Measurements from ENCODE around the gene ZNF280D. TPM values are rescaled to one million over a fixed set of nuclear protein-coding genes. Genes with fewer than 3 reads are reported as not detected.
A peak's percentile ranks its signal among the peaks of the same experiment; 100 is the strongest.
"Not testable (repeated sequence)": the region's sequence is repeated elsewhere in the genome, so short reads cannot be mapped to it uniquely, and the experiment has no call there.

The ZNF280D gene
- total RNA-seq: 10 to 100 TPM; 35.1 to 44.2 TPM

- Histone ChIP-seq H3K27ac (peak within 1 kb of the TSS; percentile 93 to 96), H3K36me3 (no peaks in the 10 kb centered on the region), H3K4me3 (peak within 1 kb of the TSS; percentile 65 to 83), H3K9me3 (no peaks in the 10 kb centered on the region), H3K27me3 (replicated peaks; ENCODE audit: insufficient read depth) (no peaks in the 10 kb centered on the region), H3K4me1 (replicated peaks) (peaks cover 3% of the 10 kb centered on the region)
- peak in 1 of 4 experiments; percentile 14 for TF ChIP-seq CTCF (IDR thresholded peaks at IDR 0.05)
- TF ChIP-seq POLR2A (IDR thresholded peaks at IDR 0.05): peak; percentile 42
- peak; percentile 41 for TF ChIP-seq POLR2AphosphoS5 (IDR thresholded peaks at IDR 0.05)
- 16% methylated on average over 62 of the region's 101 CpGs for WGBS
- intact Hi-C loops (cut with DNase I): no loop called here
- peak; percentile 83 for DNase-seq (ENCODE audit: low spot score)
These were observed at the start of gene ZNF280D for GRCh38 chr15:56733136-56734012. ZNF280D (minus strand) TSS chr15:56733509; CDS start chr15:56707109, 26,400 bp downstream.

GRCh38 chr15:56782306-56782705 is 49.0 kb upstream of the ZNF280D start:
- intact Hi-C loops (cut with DNase I): no loop called here
- Histone ChIP-seq H3K4me1 (replicated peaks) (no peaks in the 10 kb centered on the region), H3K4me3 (no peak overlapping the region), H3K27ac (no peak overlapping the region), H3K27me3 (replicated peaks; ENCODE audit: insufficient read depth) (no peaks in the 10 kb centered on the region), H3K36me3 (no peaks in the 10 kb centered on the region), H3K9me3 (no peaks in the 10 kb centered on the region)
- WGBS: 76% methylated on average over 8 of the region's 8 CpGs
- no peak for DNase-seq (ENCODE audit: low spot score)
- TF ChIP-seq CTCF (IDR thresholded peaks at IDR 0.05) (no peak), POLR2A (IDR thresholded peaks at IDR 0.05) (no peak), POLR2AphosphoS5 (IDR thresholded peaks at IDR 0.05) (no peak)

- H3K9me3 ChIP-seq: no peaks in the 10 kb centered on the region
- WGBS: 93% methylated on average over 2 of the region's 2 CpGs
- no peak for TF ChIP-seq POLR2A (IDR thresholded peaks at IDR 0.05)
- TF ChIP-seq CTCF (IDR thresholded peaks at IDR 0.05): no peak
- TF ChIP-seq POLR2AphosphoS5 (IDR thresholded peaks at IDR 0.05): no peak
- H3K4me1 ChIP-seq (replicated peaks): no peaks in the 10 kb centered on the region
- no peak overlapping the region for H3K4me3 ChIP-seq
- no peaks in the 10 kb centered on the region for H3K36me3 ChIP-seq
- no peaks in the 10 kb centered on the region for H3K27me3 ChIP-seq (replicated peaks; ENCODE audit: insufficient read depth)
- H3K27ac ChIP-seq: no peak overlapping the region
- intact Hi-C loops (cut with DNase I): no loop called here
- DNase-seq (ENCODE audit: low spot score): no peak
These were observed 48.4 kb upstream of the ZNF280D start for GRCh38 chr15:56781666-56782065.

- intact Hi-C loops (cut with DNase I); H3K4me3 ChIP-seq; H3K27ac ChIP-seq; H3K4me1 ChIP-seq (replicated peaks); H3K36me3 ChIP-seq; H3K27me3 ChIP-seq (replicated peaks; ENCODE audit: insufficient read depth); DNase-seq (ENCODE audit: low spot score); H3K9me3 ChIP-seq: not testable (repeated sequence)
- WGBS: 93% methylated on average over 12 of the region's 12 CpGs
These were observed 46.9 kb upstream of the ZNF280D start for GRCh38 chr15:56780102-56780725.

- intact Hi-C loops (cut with DNase I); H3K4me1 ChIP-seq (replicated peaks); H3K4me3 ChIP-seq; DNase-seq (ENCODE audit: low spot score); H3K36me3 ChIP-seq; H3K9me3 ChIP-seq; H3K27ac ChIP-seq; H3K27me3 ChIP-seq (replicated peaks; ENCODE audit: insufficient read depth): not testable (repeated sequence)
- WGBS: 92% methylated on average over 25 of the region's 25 CpGs
These were observed 46.1 kb upstream of the ZNF280D start for GRCh38 chr15:56779449-56779848.
